ENCODE data around the gene PRKCA.

Gene PRKCA

DNA sequence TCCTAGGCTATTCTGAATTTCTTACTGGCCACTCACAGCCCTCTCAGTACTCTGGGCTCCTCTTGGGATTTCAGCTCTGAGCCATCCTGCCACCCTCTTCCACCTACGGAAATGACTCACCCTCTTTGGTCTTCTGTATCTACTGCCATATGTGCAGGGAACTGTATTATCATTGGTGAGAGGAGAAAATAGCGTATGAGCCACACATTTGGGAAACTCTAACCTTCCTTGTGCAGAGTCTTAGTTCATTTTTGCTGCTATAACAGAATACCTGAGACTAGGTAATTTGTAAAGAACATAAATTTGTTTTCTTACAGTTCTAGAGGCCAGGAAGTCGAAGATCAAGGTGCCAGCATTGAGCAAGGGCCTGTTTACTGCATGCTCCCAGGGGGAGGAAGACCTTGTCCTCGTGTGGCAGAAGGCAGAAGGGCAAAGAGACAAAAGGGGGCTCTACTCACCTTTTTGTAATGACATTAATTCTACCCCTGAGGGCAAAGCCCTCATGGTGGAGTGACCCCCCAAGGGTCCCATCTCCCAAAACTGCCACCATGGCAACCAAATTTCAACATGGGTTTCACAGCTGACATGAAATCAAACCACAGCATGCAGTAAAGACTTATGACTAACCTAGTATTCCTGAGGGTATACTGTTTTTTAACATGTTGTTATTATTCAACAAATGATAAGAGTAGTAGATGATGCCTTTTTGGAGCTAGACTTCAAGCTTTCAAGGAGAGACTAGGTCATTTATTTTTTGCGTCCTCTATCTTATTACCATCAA, 191.8 kb downstream of the PRKCA start:
- TF ChIP-seq, protein P1, sequence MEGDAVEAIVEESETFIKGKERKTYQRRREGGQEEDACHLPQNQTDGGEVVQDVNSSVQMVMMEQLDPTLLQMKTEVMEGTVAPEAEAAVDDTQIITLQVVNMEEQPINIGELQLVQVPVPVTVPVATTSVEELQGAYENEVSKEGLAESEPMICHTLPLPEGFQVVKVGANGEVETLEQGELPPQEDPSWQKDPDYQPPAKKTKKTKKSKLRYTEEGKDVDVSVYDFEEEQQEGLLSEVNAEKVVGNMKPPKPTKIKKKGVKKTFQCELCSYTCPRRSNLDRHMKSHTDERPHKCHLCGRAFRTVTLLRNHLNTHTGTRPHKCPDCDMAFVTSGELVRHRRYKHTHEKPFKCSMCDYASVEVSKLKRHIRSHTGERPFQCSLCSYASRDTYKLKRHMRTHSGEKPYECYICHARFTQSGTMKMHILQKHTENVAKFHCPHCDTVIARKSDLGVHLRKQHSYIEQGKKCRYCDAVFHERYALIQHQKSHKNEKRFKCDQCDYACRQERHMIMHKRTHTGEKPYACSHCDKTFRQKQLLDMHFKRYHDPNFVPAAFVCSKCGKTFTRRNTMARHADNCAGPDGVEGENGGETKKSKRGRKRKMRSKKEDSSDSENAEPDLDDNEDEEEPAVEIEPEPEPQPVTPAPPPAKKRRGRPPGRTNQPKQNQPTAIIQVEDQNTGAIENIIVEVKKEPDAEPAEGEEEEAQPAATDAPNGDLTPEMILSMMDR (IDR thresholded peaks at IDR 0.05; ENCODE audit: extremely low read depth, missing control alignments): no peak

DNA sequence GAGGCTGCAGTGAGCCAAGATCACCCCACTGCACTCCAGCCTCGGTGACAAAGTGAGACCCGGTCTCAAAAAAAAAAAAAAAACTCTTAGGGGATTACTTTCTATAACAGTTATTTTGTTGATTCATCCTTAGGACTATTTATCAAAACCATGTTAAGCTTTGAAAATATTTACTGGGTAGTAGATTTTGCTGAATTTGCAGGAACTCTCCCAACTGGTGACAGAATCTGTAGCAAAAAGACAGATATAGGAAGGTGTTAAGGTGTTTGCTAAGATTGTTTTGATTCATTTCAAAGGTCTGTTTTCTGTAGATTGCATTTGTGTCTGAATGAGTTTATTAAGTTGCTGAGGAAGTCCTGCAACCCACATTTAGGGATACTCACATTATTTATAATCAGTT, 192.6 kb downstream of the PRKCA start:
- DNase-seq (ENCODE audit: low spot score): no peak

More for the DNA sequence above, 191.8 kb downstream of the PRKCA start:
- DNase-seq (ENCODE audit: low spot score): no peak

DNA sequence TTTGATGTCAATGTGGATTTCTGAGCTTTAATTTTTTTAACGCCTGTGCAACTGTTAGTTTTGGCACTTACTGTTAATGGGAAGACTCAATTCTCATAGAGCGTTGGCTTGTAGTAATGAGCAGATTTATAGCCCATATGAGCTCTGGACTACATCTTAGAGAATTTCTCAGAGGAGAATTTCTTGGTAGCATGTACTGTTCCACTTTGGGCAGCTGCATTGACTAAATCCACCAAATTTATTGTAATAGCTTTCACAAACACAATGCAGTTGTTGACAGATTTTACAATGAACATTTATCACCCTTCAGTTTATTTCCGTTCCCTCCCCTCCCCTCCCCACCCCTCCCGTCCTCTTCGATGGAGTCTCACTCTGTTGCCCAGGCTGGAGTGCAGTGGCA, 193.9 kb downstream of the PRKCA start:
- TF ChIP-seq, protein P1 (IDR thresholded peaks at IDR 0.05; ENCODE audit: extremely low read depth, missing control alignments): no peak
- DNase-seq (ENCODE audit: low spot score): no peak

More for the DNA sequence above, 192.6 kb downstream of the PRKCA start:
- TF ChIP-seq, protein P1 (IDR thresholded peaks at IDR 0.05; ENCODE audit: extremely low read depth, missing control alignments): no peak

DNA sequence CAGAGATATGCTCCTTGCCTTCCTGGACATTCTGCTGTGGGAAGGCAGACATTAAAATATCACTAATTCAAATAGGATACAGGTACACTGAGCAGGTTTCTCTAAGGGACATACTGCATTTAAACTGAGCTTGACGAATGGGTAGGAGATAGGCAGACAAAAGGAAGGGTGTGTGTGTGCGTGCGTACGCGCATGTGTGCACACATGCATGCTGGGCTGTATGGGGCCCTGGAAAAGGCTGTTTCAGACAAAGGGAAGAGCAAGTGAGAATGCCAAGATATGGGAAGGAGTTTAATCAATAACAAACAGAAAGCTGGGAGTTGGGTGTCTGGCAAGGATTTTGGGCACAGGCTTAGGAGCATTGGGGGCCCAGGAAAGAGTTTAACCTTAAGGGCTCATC, 196.2 kb downstream of the PRKCA start:
- no peak for DNase-seq (ENCODE audit: low spot score)
- TF ChIP-seq, protein P1 (IDR thresholded peaks at IDR 0.05; ENCODE audit: extremely low read depth, missing control alignments): no peak

DNA sequence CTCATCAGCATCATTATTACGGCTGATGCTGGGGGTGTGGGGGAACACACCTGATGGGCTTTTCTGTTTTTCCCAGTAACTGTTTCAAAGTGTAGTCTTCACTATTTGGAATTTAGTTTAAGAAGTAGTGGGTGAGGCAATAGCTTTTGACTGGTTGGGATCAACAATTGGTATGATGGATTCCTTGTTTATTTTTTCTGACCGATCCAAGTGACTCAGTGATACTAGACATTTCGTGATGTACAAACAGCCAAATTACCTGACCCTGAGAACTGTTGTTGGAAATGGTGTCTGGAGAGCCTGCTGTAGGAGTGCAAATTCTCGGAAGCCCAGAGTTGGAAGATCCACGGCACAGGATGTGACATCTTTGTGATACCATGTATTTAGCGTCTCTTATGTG, 204.2 kb downstream of the PRKCA start:
- TF ChIP-seq, protein P1 (IDR thresholded peaks at IDR 0.05; ENCODE audit: extremely low read depth, missing control alignments): no peak
- no peak for DNase-seq (ENCODE audit: low spot score)

DNA sequence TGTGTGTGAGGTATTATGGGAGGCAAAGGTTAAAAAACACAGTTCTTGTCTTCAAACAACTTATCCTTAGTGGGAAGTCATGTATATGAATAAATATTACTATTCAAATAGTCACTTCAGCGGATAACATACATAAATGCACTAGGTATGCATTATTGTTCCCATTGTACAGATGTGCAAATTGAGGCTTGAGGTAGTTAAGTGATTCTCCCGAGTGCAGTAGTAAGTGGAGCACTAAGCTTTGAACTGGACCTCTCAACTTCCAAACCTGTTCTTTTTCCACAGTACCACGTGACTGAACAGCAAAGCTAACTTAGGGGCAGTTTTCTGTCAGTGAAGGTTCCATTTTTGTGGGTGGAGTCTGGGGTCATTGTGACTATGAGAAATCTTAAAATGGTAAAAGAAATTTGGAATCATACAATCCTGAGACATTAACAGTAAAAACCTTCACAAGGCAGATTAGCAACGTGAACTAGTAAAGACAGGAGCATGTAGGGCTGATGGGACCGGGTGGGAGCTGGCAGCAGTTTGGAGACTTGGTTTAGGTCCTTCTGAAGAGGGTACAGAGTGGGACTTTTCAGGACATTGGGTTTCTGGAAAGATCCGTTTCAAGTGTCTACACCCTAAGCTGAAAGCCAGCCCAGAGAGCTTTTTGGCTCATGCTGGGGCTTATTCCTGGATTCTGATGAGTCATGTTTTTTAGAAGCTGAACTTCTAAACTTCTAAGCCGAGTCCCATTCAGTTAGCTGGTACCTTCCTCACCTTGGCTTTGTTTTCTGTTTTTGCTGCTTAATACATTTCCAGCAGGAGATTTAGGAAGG, 204.9 kb downstream of the PRKCA start:
- DNase-seq (ENCODE audit: low spot score): no peak
- TF ChIP-seq, protein P1 (IDR thresholded peaks at IDR 0.05; ENCODE audit: extremely low read depth, missing control alignments): no peak

Data from GM20000 (cell line).